Tibial nerve (tissue), 4 donors: ENCODE data around the gene RGPD6. TPM values are rescaled to one million over a fixed set of nuclear protein-coding genes. Genes with fewer than 3 reads are reported as not detected.
"Not testable (repeated sequence)": the region's sequence is repeated elsewhere in the genome, so short reads cannot be mapped to it uniquely, and the experiment has no call there.

ENCODE experiments used
- DNase-seq, 2 donors: peaks; one replicate each; pipeline ENCODE4 v3.0.0-alpha.2; 2019; ENCODE audit warnings: low spot score in 2 of 2
- H3K27ac ChIP-seq, 4 donors: fragments of 200-600 bp; sonication (generic) in 3 of 4; one replicate each; pipeline ENCODE4 v1.5.1; 2017 to 2019; ENCODE audit warnings: mild to moderate bottlenecking in 1 of 4
- H3K27me3 ChIP-seq, 2 donors: fragments of 200-600 bp; sonication (generic) in 1 of 2; one replicate each; pipeline versions ENCODE4 v1.5.1 to v1.6.0; 2017 to 2019
- H3K36me3 ChIP-seq, 3 donors: fragments of 200-600 bp; sonication (generic); one replicate each; pipeline ENCODE4 v1.5.1; 2018 to 2019
- H3K4me1 ChIP-seq, 4 donors: fragments of 200-600 bp; sonication (generic) in 3 of 4; one replicate each; pipeline ENCODE4 v1.5.1; 2017 to 2019
- H3K4me3 ChIP-seq, 4 donors: fragments of 200-600 bp; sonication (generic) in 3 of 4; one replicate each; pipeline ENCODE4 v1.5.1; 2017 to 2019; ENCODE audit warnings: mild to moderate bottlenecking in 1 of 4, moderate library complexity in 1 of 4
- H3K9me3 ChIP-seq, 4 donors: fragments of 200-600 bp; sonication (generic) in 3 of 4; one replicate each; pipeline ENCODE4 v1.5.1; 2017 to 2019
- WGBS, 2 donors: methylation state at CpG; one replicate each; pipeline ENCODE4 v1.1.5; 2018; 5-methylcytosine and 5-hydroxymethylcytosine counted together
- small RNA-seq: library from RNA; depleted of rRNA; stranded (forward); fragments of <200 nt; gene quantifications from one replicate; pipeline ENCODE3, GENCODE V24; 2016
- total RNA-seq, 4 donors: library from RNA; depleted of rRNA; stranded (reverse); fragments of >200 nt; gene quantifications; one replicate each; pipeline ENCODE4 v1.1.0, GENCODE V29; 2016

Gene RGPD6
- total RNA-seq, 4 donors from 2014 or later: 45.9 to 64.0 (median 51.8) TPM

- not testable (repeated sequence) for H3K27me3 ChIP-seq, H3K27ac ChIP-seq, H3K9me3 ChIP-seq, H3K4me1 ChIP-seq, H3K36me3 ChIP-seq, H3K4me3 ChIP-seq, DNase-seq
- no CpG with 5 or more reads among the region's 29 CpGs for WGBS, 2 donors
These were observed 104.6 kb downstream of the RGPD6 start, which contains the start of gene LIMS4 for GRCh38 chr2:110472171-110473058. Gene LIMS4, minus strand, starts transcription at chr2:110472816. Its CDS starts 38 bp downstream, at chr2:110472778.

- no CpG with 5 or more reads among the region's 7 CpGs for WGBS, 2 donors
- not testable (repeated sequence) for H3K36me3 ChIP-seq, H3K4me3 ChIP-seq, H3K27me3 ChIP-seq, H3K4me1 ChIP-seq, H3K9me3 ChIP-seq, DNase-seq, H3K27ac ChIP-seq
These were observed 108.1 kb downstream of the RGPD6 start for GRCh38 chr2:110468921-110469320.

- not testable (repeated sequence) for H3K27ac ChIP-seq, H3K4me3 ChIP-seq, DNase-seq, H3K4me1 ChIP-seq, H3K9me3 ChIP-seq, H3K36me3 ChIP-seq, H3K27me3 ChIP-seq
- no CpG with 5 or more reads among the region's 8 CpGs for WGBS, 2 donors
These were observed 111.7 kb downstream of the RGPD6 start for GRCh38 chr2:110465312-110465711.

Small RNA genes lying within 50 kb of the gene (small RNA-seq; reads per million reads assigned to genes)
- not detected for gene AC108938.1

Other genes starting within 250 kb of the RGPD6 start
- gene LIMS4, start 104.4 kb downstream of the RGPD6 start, total RNA-seq: 1 to 10 TPM in 2 of 4 donors, under 1 TPM in 1, not detected in 1; 0.87 to 7.3 (median 3.6) TPM
- 1 to 10 TPM in 1 of 4 donors, under 1 TPM in 3; 0.42 to 1.8 (median 0.71) TPM for gene BUB1, start 100.8 kb upstream of the RGPD6 start, total RNA-seq
- gene ACOXL, start 155.4 kb upstream of the RGPD6 start, total RNA-seq: under 1 TPM in 1 of 4 donors, not detected in 3; 0.30 TPM